Stimulated activated memory B cell treated with anti-CD40 and anti-IgM and Interleukin-4, amounts not matched to agents 10 μg/mL and 1 μg/mL and 100 μg/mL, for 72 hours (primary cell): ENCODE data around the gene GSPT1.
A peak's percentile ranks its signal among the peaks of the same experiment; 100 is the strongest.
"Not testable (repeated sequence)": the region's sequence is repeated elsewhere in the genome, so short reads cannot be mapped to it uniquely, and the experiment has no call there.

Experiments used
- ATAC-seq: fragments of 150-1000 bp; cut with Tn5 transposase; 2 replicates; pipeline ENCODE4 v1.10.0; 2021
- H3K27ac Mint-ChIP-seq: one replicate; pipeline ENCODE4 v1.8.0; 2022; ENCODE audit warnings: mild to moderate bottlenecking, mixed read lengths
- H3K27me3 Mint-ChIP-seq: one replicate; pipeline ENCODE4 v1.8.0; 2022; ENCODE audit warnings: mixed read lengths
- H3K36me3 Mint-ChIP-seq: one replicate; pipeline ENCODE4 v1.8.0; 2022; ENCODE audit warnings: mixed read lengths
- H3K4me1 Mint-ChIP-seq: one replicate; pipeline ENCODE4 v1.8.0; 2022; ENCODE audit warnings: mixed read lengths
- H3K4me3 Mint-ChIP-seq: one replicate; pipeline ENCODE4 v1.8.0; 2022; ENCODE audit warnings: mild to moderate bottlenecking, moderate library complexity, mixed read lengths
- H3K9me3 Mint-ChIP-seq: one replicate; pipeline ENCODE4 v1.8.0; 2022; ENCODE audit warnings: mixed read lengths

GSPT1 gene

DNA sequence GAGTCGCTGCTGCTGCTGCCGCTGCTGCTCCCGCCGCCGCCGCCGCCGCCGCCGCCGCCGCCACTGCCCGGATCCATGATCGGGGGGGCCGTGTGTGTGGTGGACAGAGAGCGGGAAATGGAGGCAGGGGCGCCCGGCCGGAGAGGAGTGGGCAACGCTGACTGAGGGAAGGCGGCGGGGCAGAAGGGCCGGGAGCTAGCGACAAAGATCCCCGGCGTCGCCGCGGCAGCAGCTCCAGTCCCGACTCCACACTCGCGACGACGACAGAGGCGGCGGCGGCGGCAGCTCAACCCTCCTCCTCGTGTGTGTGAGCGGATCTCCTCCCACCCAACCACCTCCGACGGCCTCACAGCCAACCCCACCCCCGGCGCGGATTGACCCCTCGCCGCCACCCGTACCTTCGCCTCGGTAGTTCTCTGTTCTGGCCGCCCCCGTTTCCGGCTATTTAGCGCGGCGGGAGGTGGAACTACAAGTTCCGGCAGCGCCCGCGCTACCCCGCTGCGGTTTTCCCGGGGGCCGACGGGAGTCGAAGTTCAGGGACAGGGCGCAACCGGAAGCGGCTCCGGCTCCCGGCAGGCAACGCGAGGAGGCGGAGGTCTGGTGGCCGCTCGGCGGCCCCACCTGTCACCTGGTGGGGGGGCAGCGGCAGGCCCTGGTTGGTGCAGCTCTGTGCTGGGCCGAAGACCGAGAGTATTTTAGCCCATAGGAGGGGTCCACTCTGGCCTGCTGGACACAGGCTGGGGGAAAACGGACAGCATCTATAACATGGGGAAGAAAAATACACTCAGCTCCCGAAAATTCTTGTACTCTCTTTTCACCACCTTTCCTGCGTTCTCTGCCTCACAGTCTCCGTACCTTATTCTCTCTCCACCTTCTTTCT is at the start of gene GSPT1:
Gene GSPT1, minus strand, starts transcription at position 313 of the 880 bp plus-strand sequence. Its CDS starts 236 bp downstream, at position 77.
- Mint-ChIP-seq H3K4me1 (peaks cover 34% of the 10 kb centered on the region), H3K27ac (peak within 1 kb of the TSS; percentile 81), H3K27me3 (no peaks in the 10 kb centered on the region), H3K4me3 (peak within 1 kb of the TSS; percentile 84), H3K9me3 (no peaks in the 10 kb centered on the region), H3K36me3 (peaks cover 11% of the 10 kb centered on the region)
- peak; percentile 97 for ATAC-seq

DNA sequence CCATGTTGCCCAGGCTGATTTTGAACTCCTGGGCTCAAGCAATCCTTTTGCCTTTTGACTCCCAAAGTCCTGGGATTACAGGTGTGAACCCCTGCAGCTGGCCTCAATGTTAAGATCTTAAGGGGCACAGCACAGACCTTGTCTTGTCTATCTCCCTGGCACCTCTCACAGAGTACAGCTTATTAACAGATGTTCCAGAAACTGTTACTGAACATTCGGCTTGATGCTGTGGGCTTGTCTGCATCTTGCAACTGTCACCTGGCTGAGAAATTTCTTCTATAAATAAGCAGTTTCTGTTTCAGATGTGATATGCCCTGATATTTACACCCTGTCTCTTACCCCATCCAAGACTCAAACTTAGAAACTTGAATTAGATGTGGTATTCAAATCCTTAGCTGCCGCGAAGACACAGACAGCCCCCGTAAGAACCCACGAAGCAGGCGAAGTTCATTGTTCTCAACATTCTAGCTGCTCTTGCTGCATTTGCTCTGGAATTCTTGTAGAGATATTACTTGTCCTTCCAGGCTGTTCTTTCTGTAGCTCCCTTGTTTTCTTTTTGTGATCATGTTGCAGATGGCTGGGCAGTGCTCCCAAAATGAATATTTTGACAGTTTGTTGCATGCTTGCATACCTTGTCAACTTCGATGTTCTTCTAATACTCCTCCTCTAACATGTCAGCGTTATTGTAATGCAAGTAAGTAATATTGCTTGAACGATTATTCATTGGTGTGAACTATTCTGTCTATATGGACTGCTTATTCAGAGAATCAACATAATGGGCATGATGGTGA is 49.2 kb upstream of the GSPT1 start, which contains the start of gene TNFRSF17:
Gene TNFRSF17, plus strand, starts transcription at position 450 of the 791 bp plus-strand sequence. Its CDS starts 115 bp downstream, at position 565.
- no peaks in the 10 kb centered on the region for H3K27me3 Mint-ChIP-seq
- peak within 1 kb of the TSS; percentile 79 for H3K4me3 Mint-ChIP-seq
- peaks cover 71% of the 10 kb centered on the region for H3K4me1 Mint-ChIP-seq

DNA sequence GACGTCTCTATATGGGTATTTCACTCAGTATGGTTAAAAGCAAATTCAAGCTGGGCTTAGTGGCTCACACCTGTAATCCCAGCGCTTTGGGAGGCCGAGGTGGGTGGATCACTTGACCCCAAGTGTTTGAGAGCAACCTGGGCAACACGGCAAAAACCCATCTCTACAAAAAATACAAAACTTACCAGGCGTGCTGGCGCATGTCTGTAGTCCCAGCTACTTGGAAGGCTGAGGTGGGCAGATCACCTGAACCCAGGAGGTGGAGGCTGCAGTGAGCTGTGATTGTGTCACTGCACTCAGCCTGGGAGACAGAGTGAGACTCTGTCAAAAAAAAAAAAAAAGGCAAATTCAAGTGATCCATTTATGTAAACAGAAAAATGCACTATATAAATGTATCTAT is 48.0 kb upstream of the GSPT1 start:
- Mint-ChIP-seq H3K36me3 (peaks cover 10% of the 10 kb centered on the region), H3K4me3 (no peak overlapping the region)

More for the DNA sequence above, 49.2 kb upstream of the GSPT1 start, which contains the start of gene TNFRSF17:
- H3K9me3 Mint-ChIP-seq, result no peaks in the 10 kb centered on the region
- peak within 1 kb of the TSS; percentile 96 for H3K27ac Mint-ChIP-seq
- H3K36me3 Mint-ChIP-seq, result peaks cover 15% of the 10 kb centered on the region
- ATAC-seq, result peak; percentile 92

DNA sequence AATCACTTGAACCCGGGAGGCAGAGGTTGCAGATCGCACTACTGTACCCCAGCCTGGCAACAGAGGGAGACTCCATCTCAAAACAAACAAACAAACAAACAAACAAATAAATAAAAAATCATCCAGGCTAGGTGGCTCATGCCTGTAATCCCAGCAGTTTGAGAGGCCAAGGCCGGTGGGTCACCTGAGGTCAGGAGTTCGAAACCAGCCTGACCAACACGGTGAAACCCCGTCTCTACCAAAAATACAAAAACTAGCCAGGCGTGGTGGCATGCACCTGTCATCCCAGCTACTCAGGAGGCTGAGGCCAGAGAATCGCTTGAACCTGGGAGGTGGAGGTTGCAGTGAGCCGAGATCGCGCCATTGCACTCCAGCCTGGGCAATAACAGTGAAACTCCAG is 47.2 kb upstream of the GSPT1 start:
- not testable (repeated sequence) for H3K4me3 Mint-ChIP-seq, ATAC-seq, H3K9me3 Mint-ChIP-seq, H3K27me3 Mint-ChIP-seq, H3K36me3 Mint-ChIP-seq
- peak overlapping the region; percentile 96 for H3K27ac Mint-ChIP-seq
- peaks cover 76% of the 10 kb centered on the region for H3K4me1 Mint-ChIP-seq

More for the DNA sequence above, 48.0 kb upstream of the GSPT1 start:
- ATAC-seq, result no peak
- Mint-ChIP-seq H3K27me3 (no peaks in the 10 kb centered on the region), H3K27ac (peak overlapping the region; percentile 96), H3K9me3 (no peaks in the 10 kb centered on the region), H3K4me1 (peaks cover 75% of the 10 kb centered on the region)

DNA sequence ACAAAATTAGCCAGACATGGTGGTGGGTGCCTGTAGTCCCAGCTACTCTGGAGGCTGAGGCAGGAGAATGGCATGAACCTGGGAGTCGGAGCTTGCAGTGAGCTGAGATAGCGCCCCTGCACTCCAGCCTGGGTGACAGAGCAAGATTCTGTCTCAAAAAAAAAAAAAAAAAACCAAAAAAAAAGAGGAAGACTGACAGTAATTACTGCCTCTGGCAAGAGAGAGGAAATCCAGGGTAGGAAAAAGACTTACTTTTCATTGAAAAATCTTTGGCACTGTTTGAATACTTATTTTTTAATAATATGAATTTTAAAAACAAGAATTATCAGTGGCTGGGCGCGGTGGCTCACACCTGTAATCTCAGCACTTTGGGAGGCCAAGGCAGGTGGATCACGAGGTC is 46.7 kb upstream of the GSPT1 start:
- ATAC-seq, H3K27me3 Mint-ChIP-seq, H3K36me3 Mint-ChIP-seq, H3K9me3 Mint-ChIP-seq, H3K4me3 Mint-ChIP-seq: not testable (repeated sequence)
- H3K27ac Mint-ChIP-seq, result peak overlapping the region; percentile 96
- H3K4me1 Mint-ChIP-seq, result peaks cover 73% of the 10 kb centered on the region

DNA sequence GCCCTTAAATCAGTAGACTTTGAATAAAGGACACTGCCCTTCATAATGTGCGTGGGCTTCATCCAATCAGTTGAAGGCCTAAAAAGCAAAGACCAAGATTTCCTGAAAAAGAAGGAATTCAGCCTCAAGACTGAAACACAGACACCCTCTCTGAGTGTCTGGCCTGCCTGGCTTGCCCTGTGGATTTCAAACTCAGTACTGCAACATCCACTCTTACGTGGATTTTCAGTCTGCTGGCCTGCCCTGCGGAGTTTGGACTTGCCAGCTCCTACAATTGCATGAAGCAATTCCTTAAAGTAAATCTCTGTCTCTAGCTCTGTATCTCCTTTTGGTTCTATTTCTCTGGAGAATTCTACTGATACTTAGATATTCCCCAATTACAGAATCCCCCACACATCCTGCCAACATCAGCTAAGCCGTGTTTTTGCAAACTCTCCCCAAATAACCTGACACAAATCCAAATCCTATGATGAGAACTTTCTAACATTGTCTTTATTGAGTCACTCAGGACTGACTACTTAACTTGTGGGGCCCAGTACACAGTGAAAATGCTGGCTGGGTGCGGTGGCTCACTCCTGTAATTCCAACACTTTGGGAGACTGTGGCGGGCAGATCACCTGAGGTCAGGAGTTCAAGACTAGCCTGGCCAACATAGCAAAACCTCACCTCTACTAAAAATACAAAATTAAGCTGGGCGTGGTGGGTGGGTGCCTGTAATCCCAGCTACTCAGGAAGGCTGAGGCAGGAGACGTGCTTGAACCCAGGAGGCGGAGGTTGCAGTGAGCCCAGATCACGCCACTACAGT is 42.0 kb upstream of the GSPT1 start:
- Mint-ChIP-seq H3K27me3 (no peaks in the 10 kb centered on the region), H3K27ac (no peak overlapping the region), H3K36me3 (no peaks in the 10 kb centered on the region), H3K4me3 (no peak overlapping the region), H3K4me1 (peaks cover 28% of the 10 kb centered on the region), H3K9me3 (no peaks in the 10 kb centered on the region)
- ATAC-seq, result no peak

DNA sequence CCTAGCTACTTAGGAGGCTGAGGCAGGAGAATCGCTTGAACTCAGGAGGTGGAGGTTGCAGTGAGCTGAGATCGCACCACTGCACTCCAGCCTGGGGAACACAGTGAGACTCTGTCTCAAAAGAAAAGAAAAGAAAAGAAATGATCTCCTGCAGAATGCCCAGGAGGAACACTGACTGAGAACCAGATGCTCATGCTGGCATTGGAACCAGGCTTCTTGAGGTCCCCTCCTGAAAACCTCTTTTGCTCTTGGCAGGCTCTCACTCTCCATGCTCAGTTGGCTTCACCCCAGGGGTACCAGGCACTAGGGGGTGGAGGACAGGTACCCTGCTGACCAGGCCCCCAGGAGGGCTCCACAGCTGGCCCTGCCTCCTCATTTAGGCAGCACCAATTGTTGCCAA is 40.8 kb upstream of the GSPT1 start:
- Mint-ChIP-seq H3K36me3 (no peaks in the 10 kb centered on the region), H3K9me3 (no peaks in the 10 kb centered on the region), H3K4me3 (no peak overlapping the region), H3K4me1 (peaks cover 24% of the 10 kb centered on the region), H3K27ac (peak overlapping the region; percentile 69), H3K27me3 (no peaks in the 10 kb centered on the region)
- ATAC-seq, result no peak

DNA sequence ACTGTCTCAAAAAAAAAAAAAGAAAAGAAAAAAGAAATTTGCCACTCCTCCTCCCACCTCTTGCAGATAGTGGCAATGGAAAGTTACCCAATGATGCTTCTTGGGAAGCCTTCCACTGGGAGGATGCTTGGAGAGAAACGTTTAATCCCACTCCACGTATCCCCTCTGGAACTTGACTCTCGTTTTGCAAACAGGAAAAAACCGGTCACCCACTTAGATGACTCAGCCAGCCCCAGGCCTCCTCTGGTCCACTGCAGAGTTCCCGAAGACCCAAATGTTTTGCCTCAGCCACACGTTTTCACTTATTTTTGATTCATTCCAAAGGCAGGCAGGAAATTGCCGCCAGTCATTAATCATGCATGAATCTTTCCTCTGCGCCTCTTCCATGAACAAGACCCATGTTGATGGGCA is 40.0 kb upstream of the GSPT1 start:
- H3K27me3 Mint-ChIP-seq, result no peaks in the 10 kb centered on the region
- no peak for ATAC-seq
- no peak overlapping the region for H3K4me3 Mint-ChIP-seq
- H3K4me1 Mint-ChIP-seq, result peaks cover 21% of the 10 kb centered on the region
- no peaks in the 10 kb centered on the region for H3K9me3 Mint-ChIP-seq
- H3K36me3 Mint-ChIP-seq, result no peaks in the 10 kb centered on the region
- H3K27ac Mint-ChIP-seq, result no peak overlapping the region

DNA sequence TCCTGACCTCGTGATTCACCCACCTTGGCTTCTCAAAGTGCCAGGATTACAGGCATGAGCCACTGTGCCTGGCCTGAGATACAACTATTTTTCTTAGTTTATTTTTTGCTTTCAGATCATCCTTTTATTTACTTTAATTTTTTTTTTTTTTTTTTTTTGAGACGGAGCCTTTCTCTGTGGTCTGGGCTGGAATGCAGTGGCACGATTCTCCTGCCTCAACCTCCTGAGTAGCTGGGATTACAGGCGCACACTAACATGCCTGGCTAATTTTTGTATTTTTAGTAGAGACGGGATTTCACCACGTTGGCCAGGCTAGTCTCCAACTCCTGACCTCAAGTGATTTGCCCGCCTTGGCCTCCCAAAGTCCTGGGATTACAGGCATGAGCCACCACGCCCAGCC is 37.8 kb upstream of the GSPT1 start:
- H3K9me3 Mint-ChIP-seq, H3K27me3 Mint-ChIP-seq, ATAC-seq, H3K4me3 Mint-ChIP-seq, H3K36me3 Mint-ChIP-seq, H3K27ac Mint-ChIP-seq: not testable (repeated sequence)
- peaks cover 12% of the 10 kb centered on the region for H3K4me1 Mint-ChIP-seq

DNA sequence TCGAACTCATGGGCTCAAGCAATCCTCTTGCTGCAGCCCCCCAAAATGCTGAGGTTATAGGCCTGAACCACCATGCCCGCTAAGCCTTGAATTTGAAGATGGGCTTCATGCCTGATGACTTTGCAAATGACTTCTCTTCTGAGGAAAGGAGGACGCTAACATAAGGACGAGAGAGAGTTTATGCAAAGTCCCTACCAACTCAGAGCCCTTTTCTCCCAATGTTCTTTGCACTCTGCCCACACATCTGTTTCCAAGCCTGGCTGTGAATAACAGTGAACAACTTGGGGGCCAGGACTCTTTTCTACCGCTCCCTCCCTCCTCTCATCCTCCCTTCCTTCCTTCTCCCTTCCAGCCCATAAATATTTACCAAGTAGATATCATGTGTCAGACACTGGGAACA is 34.6 kb upstream of the GSPT1 start:
- Mint-ChIP-seq H3K9me3 (no peaks in the 10 kb centered on the region), H3K4me3 (no peak overlapping the region), H3K27ac (peak overlapping the region; percentile 78), H3K27me3 (no peaks in the 10 kb centered on the region), H3K4me1 (peaks cover 9% of the 10 kb centered on the region), H3K36me3 (no peaks in the 10 kb centered on the region)
- no peak for ATAC-seq

DNA sequence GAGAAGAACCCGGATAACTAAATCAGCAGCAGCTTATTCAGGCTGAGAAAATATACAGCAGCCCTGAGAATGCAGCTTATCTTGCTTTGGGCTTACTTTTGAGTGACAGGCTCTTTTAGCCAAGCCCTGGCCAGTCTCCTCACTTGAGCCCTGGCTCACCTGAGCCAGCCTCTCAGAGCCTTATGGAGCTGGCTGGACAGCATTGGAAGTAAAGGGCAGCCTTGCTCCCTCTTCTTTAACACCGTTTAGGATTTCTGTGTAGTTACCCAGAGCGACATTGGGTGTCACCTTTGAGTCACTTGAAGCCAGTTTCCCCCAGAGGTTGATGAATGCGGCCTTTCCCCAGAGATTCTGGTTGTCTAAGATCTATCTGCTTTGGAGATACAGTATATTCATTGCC is 33.8 kb upstream of the GSPT1 start:
- peak; percentile 81 for ATAC-seq
- H3K27ac Mint-ChIP-seq, result no peak overlapping the region
- no peaks in the 10 kb centered on the region for H3K27me3 Mint-ChIP-seq

DNA sequence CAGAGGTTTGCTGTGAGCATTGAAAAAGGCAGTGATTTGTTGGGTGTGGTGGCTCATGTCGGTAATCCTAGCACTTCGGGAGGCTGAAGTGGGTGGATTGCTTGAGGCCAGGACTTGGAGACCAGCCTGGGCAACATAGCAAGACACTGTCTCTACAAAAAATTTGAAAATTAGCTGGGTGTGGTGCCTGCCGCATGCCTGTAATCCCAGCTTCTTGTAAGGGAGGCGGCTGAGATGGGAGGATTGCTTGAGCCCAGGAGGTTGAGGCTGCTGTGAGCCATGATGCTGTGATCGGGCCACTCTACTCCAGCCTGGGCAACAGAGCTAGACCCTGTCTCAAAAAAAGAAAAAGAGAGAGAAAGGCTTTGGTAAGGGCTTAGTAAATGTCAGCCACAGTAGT is 33.1 kb upstream of the GSPT1 start:
- no peak for ATAC-seq
- Mint-ChIP-seq H3K36me3 (no peaks in the 10 kb centered on the region), H3K4me1 (peaks cover 9% of the 10 kb centered on the region), H3K27ac (no peak overlapping the region), H3K9me3 (no peaks in the 10 kb centered on the region), H3K4me3 (no peak overlapping the region), H3K27me3 (no peaks in the 10 kb centered on the region)

More for the DNA sequence above, 33.8 kb upstream of the GSPT1 start:
- H3K36me3 Mint-ChIP-seq, result no peaks in the 10 kb centered on the region
- no peak overlapping the region for H3K4me3 Mint-ChIP-seq
- peaks cover 9% of the 10 kb centered on the region for H3K4me1 Mint-ChIP-seq
- no peaks in the 10 kb centered on the region for H3K9me3 Mint-ChIP-seq

DNA sequence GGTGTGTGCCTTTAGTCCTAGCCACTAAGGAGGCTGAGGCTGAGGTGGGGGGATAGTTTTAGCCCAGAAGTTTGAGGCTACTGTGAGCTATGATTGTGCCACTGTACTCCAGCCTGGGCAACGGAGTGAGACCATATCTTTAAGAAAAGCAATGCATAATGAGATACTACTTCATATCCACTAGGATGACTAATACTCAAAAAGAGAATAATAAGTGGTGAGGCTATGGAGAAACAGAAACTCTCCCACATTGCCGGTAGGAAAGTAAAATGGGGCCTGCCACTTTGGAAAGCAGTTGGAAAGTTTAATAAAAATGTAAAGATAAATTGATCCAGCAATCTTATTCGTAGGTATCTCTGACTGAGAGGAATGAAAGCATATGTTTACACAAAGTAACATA is 30.7 kb upstream of the GSPT1 start:
- Mint-ChIP-seq H3K9me3 (no peaks in the 10 kb centered on the region), H3K36me3 (no peaks in the 10 kb centered on the region), H3K27ac (no peak overlapping the region), H3K4me3 (no peak overlapping the region), H3K27me3 (no peaks in the 10 kb centered on the region), H3K4me1 (peaks cover 9% of the 10 kb centered on the region)
- ATAC-seq, result no peak

DNA sequence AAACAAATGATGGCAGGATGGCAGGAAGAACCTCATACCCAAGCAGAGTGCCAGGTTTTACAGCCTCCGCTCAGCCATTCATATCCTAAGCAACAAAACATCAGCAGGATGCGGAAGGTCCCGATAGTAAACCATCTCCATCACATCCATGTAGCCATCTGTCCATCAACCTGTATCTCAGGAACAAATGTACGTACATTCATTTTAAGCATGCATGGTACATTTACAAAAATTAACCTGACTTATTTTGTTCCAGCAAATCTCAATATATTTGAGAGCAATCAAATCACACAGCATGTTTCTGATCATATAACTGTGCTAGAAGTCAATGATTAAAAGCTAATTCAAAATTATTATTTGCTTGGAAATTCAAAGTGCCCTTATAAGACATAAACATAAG is 26.2 kb upstream of the GSPT1 start, which contains the start of gene NPIPB2:
Gene NPIPB2, minus strand, starts transcription at position 101 of the 400 bp plus-strand sequence. Its CDS starts 0 bp downstream, at position 101.
- H3K36me3 Mint-ChIP-seq, H3K27me3 Mint-ChIP-seq, H3K4me3 Mint-ChIP-seq, H3K4me1 Mint-ChIP-seq, H3K9me3 Mint-ChIP-seq, H3K27ac Mint-ChIP-seq, ATAC-seq: not testable (repeated sequence)

DNA sequence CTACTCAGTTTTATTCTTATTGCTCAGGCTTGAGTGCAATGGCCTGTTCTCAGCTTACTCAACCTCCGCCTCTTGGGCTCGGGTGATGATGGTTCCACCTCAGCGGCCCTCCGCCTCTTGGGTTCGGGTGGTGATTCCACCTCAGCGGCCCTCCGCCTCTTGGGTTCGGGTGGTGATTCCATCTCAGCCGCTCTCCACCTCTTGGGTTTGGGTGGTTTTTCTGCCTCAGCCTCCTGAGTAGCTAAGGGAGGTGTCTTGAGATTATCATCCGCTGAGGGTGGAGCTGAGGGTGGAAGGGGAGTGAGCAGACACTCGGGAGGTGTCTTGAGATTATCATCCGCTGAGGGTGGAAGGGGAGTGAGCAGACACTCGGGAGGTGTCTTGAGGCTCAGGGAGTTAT is 11.6 kb upstream of the GSPT1 start:
- not testable (repeated sequence) for H3K9me3 Mint-ChIP-seq, H3K4me1 Mint-ChIP-seq, H3K4me3 Mint-ChIP-seq, H3K27ac Mint-ChIP-seq, H3K36me3 Mint-ChIP-seq, H3K27me3 Mint-ChIP-seq, ATAC-seq
